ENCODE measurements around the gene NDUFS5. TPM values are rescaled to one million over a fixed set of nuclear protein-coding genes. Genes with fewer than 3 reads are reported as not detected.

NDUFS5 gene
- total and polyA plus RNA-seq, 10 of the 15 experiments (the other 5 are each of a cell fraction or from before 2014, with no cell fraction given) = 240 to 1,578 (median 831) TPM

Other genes starting within 250 kb of the NDUFS5 start
- 5.5 and 7.5 TPM in 2 replicates for gene RRAGC, start 166.6 kb upstream of the NDUFS5 start, total RNA-seq (2014; rRNA removed)
- gene RRAGC, start 166.6 kb upstream of the NDUFS5 start, total RNA-seq (2014; rRNA removed; fragmentation: Illumina TruSeq; extraction: Trizol) = 12.4 and 12.6 TPM in 2 replicates
- 17.3 and 18.2 TPM in 2 replicates for gene RRAGC, start 166.6 kb upstream of the NDUFS5 start, total RNA-seq (2021)
- gene RRAGC, start 166.6 kb upstream of the NDUFS5 start, polyA plus RNA-seq (2011; rRNA removed) = 18.7 and 23.9 TPM in 2 replicates
- gene RRAGC, start 166.6 kb upstream of the NDUFS5 start, polyA plus RNA-seq (2014; fragmentation: Illumina TruSeq; extraction: Trizol) = 17.9 and 23.1 TPM in 2 replicates
- gene RRAGC, start 166.6 kb upstream of the NDUFS5 start, polyA plus RNA-seq (2014; fragmentation: Nextera tagmentation; extraction: Ambion mirVana) = 10 to 100 TPM; 16.8 to 22.1 TPM
- gene RRAGC, start 166.6 kb upstream of the NDUFS5 start, polyA plus RNA-seq (2014; rRNA removed) = 8.6 and 11.7 TPM in 2 replicates
- gene RRAGC, start 166.6 kb upstream of the NDUFS5 start, polyA plus RNA-seq (2016; fragmentation: Nextera tagmentation; extraction: Ambion mirVana) = 10 to 100 TPM; 11.8 to 13.3 TPM
- 26.1 and 30.1 TPM in 2 replicates for gene MYCBP, start 153.0 kb upstream of the NDUFS5 start, total RNA-seq (2014; rRNA removed)
- 33.8 and 35.8 TPM in 2 replicates for gene MYCBP, start 153.0 kb upstream of the NDUFS5 start, total RNA-seq (2014; rRNA removed; fragmentation: Illumina TruSeq; extraction: Trizol)
- gene MYCBP, start 153.0 kb upstream of the NDUFS5 start, total RNA-seq (2021) = 45.2 and 49.9 TPM in 2 replicates
- 31.7 and 54.6 TPM in 2 replicates for gene MYCBP, start 153.0 kb upstream of the NDUFS5 start, polyA plus RNA-seq (2011; rRNA removed)
- gene MYCBP, start 153.0 kb upstream of the NDUFS5 start, polyA plus RNA-seq (2014; fragmentation: Illumina TruSeq; extraction: Trizol) = 40.9 and 45.5 TPM in 2 replicates
- gene MYCBP, start 153.0 kb upstream of the NDUFS5 start, polyA plus RNA-seq (2014; fragmentation: Nextera tagmentation; extraction: Ambion mirVana) = 100 to 1,000 TPM; 124 to 152 TPM
- 20.9 and 29.2 TPM in 2 replicates for gene MYCBP, start 153.0 kb upstream of the NDUFS5 start, polyA plus RNA-seq (2014; rRNA removed)
- 100 to 1,000 TPM; 196 to 210 TPM for gene MYCBP, start 153.0 kb upstream of the NDUFS5 start, polyA plus RNA-seq (2016; fragmentation: Nextera tagmentation; extraction: Ambion mirVana)
- not detected in 2 replicates for gene GJA9, start 144.8 kb upstream of the NDUFS5 start, total RNA-seq (2014; rRNA removed)
- not detected in 2 replicates for gene GJA9, start 144.8 kb upstream of the NDUFS5 start, total RNA-seq (2014; rRNA removed; fragmentation: Illumina TruSeq; extraction: Trizol)
- gene GJA9, start 144.8 kb upstream of the NDUFS5 start, total RNA-seq (2021) = not detected in 2 replicates
- not detected in 2 replicates for gene GJA9, start 144.8 kb upstream of the NDUFS5 start, polyA plus RNA-seq (2011; rRNA removed)
- gene GJA9, start 144.8 kb upstream of the NDUFS5 start, polyA plus RNA-seq (2014; fragmentation: Illumina TruSeq; extraction: Trizol) = not detected in 2 replicates
- not detected for gene GJA9, start 144.8 kb upstream of the NDUFS5 start, polyA plus RNA-seq (2014; fragmentation: Nextera tagmentation; extraction: Ambion mirVana)
- gene GJA9, start 144.8 kb upstream of the NDUFS5 start, polyA plus RNA-seq (2014; rRNA removed) = not detected in 2 replicates
- gene GJA9, start 144.8 kb upstream of the NDUFS5 start, polyA plus RNA-seq (2016; fragmentation: Nextera tagmentation; extraction: Ambion mirVana) = under 1 TPM in 1 of 2 experiments, not detected in 1; 0.13 TPM
- gene RHBDL2, start 84.5 kb upstream of the NDUFS5 start, total RNA-seq (2014; rRNA removed) = not detected in 2 replicates
- gene RHBDL2, start 84.5 kb upstream of the NDUFS5 start, total RNA-seq (2014; rRNA removed; fragmentation: Illumina TruSeq; extraction: Trizol) = not detected in 2 replicates
- gene RHBDL2, start 84.5 kb upstream of the NDUFS5 start, total RNA-seq (2021) = not detected in 2 replicates
- not detected in 2 replicates for gene RHBDL2, start 84.5 kb upstream of the NDUFS5 start, polyA plus RNA-seq (2011; rRNA removed)
- gene RHBDL2, start 84.5 kb upstream of the NDUFS5 start, polyA plus RNA-seq (2014; fragmentation: Illumina TruSeq; extraction: Trizol) = not detected in 2 replicates
- under 1 TPM in 1 of 2 experiments, not detected in 1; 0.05 TPM for gene RHBDL2, start 84.5 kb upstream of the NDUFS5 start, polyA plus RNA-seq (2014; fragmentation: Nextera tagmentation; extraction: Ambion mirVana)
- not detected in 2 replicates for gene RHBDL2, start 84.5 kb upstream of the NDUFS5 start, polyA plus RNA-seq (2014; rRNA removed)
- gene RHBDL2, start 84.5 kb upstream of the NDUFS5 start, polyA plus RNA-seq (2016; fragmentation: Nextera tagmentation; extraction: Ambion mirVana) = not detected
- 46.0 and 49.2 TPM in 2 replicates for gene AKIRIN1, start 35.1 kb upstream of the NDUFS5 start, total RNA-seq (2014; rRNA removed)
- gene AKIRIN1, start 35.1 kb upstream of the NDUFS5 start, total RNA-seq (2014; rRNA removed; fragmentation: Illumina TruSeq; extraction: Trizol) = 44.4 and 47.6 TPM in 2 replicates
- 46.1 and 46.4 TPM in 2 replicates for gene AKIRIN1, start 35.1 kb upstream of the NDUFS5 start, total RNA-seq (2021)
- 72.3 and 83.8 TPM in 2 replicates for gene AKIRIN1, start 35.1 kb upstream of the NDUFS5 start, polyA plus RNA-seq (2011; rRNA removed)
- gene AKIRIN1, start 35.1 kb upstream of the NDUFS5 start, polyA plus RNA-seq (2014; fragmentation: Illumina TruSeq; extraction: Trizol) = 60.1 and 80.9 TPM in 2 replicates
- gene AKIRIN1, start 35.1 kb upstream of the NDUFS5 start, polyA plus RNA-seq (2014; fragmentation: Nextera tagmentation; extraction: Ambion mirVana) = 10 to 100 TPM in 1 of 2 experiments, 1 to 10 TPM in 1; 7.5 to 16.3 TPM
- 47.3 and 53.2 TPM in 2 replicates for gene AKIRIN1, start 35.1 kb upstream of the NDUFS5 start, polyA plus RNA-seq (2014; rRNA removed)
- gene AKIRIN1, start 35.1 kb upstream of the NDUFS5 start, polyA plus RNA-seq (2016; fragmentation: Nextera tagmentation; extraction: Ambion mirVana) = 10 to 100 TPM; 59.5 to 66.5 TPM
- 175 and 184 TPM in 2 replicates for gene MACF1, start 178.3 kb downstream of the NDUFS5 start, total RNA-seq (2014; rRNA removed)
- 173 and 184 TPM in 2 replicates for gene MACF1, start 178.3 kb downstream of the NDUFS5 start, total RNA-seq (2014; rRNA removed; fragmentation: Illumina TruSeq; extraction: Trizol)
- gene MACF1, start 178.3 kb downstream of the NDUFS5 start, total RNA-seq (2021) = 192 and 201 TPM in 2 replicates
- 49.5 and 55.6 TPM in 2 replicates for gene MACF1, start 178.3 kb downstream of the NDUFS5 start, polyA plus RNA-seq (2011; rRNA removed)
- 115 and 138 TPM in 2 replicates for gene MACF1, start 178.3 kb downstream of the NDUFS5 start, polyA plus RNA-seq (2014; fragmentation: Illumina TruSeq; extraction: Trizol)
- gene MACF1, start 178.3 kb downstream of the NDUFS5 start, polyA plus RNA-seq (2014; fragmentation: Nextera tagmentation; extraction: Ambion mirVana) = 10 to 100 TPM; 15.5 to 25.1 TPM
- gene MACF1, start 178.3 kb downstream of the NDUFS5 start, polyA plus RNA-seq (2014; rRNA removed) = 84.8 and 89.8 TPM in 2 replicates
- gene MACF1, start 178.3 kb downstream of the NDUFS5 start, polyA plus RNA-seq (2016; fragmentation: Nextera tagmentation; extraction: Ambion mirVana) = 10 to 100 TPM; 55.7 to 64.0 TPM